HepG2 (cell line): Measurements from ENCODE around the gene ARMH1. TPM values are rescaled to one million over a fixed set of nuclear protein-coding genes. Genes with fewer than 3 reads are reported as not detected.

Source experiments
- IKZF1 ChIP-seq: fragments of 450-650 bp; IDR thresholded peaks from 2 replicates; pipeline ENCODE4 v1.7.1; 2016
- PCBP2 ChIP-seq: fragments of 200-400 bp; formaldehyde crosslinking; optimal IDR thresholded peaks from 2 replicates; pipeline ENCODE3; 2018; ENCODE audit warnings: low read length, low read depth; ENCODE audit not compliant: poor library complexity, severe bottlenecking
- SOX6 ChIP-seq, 2 experiments: fragments of 450-650 bp in 1 of 2; sonication (generic) in 1 of 2; formaldehyde crosslinking in 1 of 2; IDR thresholded peaks; 2 replicates each; pipeline versions ENCODE4 v1.4.0 to v1.6.1; 2017 to 2020; ENCODE audit warnings: antibody characterized with exemption in 1 of 2, mild to moderate bottlenecking in 1 of 2, missing genetic modification reagents in 1 of 2
- TAF15 ChIP-seq: fragments of 200-400 bp; formaldehyde crosslinking; IDR thresholded peaks from one replicate; pipeline ENCODE4 v1.6.1; 2018; ENCODE audit warnings: mild to moderate bottlenecking, low read depth, low read length; ENCODE audit not compliant: poor library complexity, severe bottlenecking
- TBX2 ChIP-seq: sonication (generic); formaldehyde crosslinking; IDR thresholded peaks from 2 replicates; pipeline ENCODE4 v1.5.0; 2020; ENCODE audit warnings: missing genetic modification reagents, mild to moderate bottlenecking, borderline replicate concordance
- ZC3H4 ChIP-seq: sonication (generic); formaldehyde crosslinking; IDR thresholded peaks from 2 replicates; pipeline ENCODE4 v1.4.0; 2020; ENCODE audit warnings: missing genetic modification reagents, borderline replicate concordance
- ZNF343 ChIP-seq: sonication (generic); formaldehyde crosslinking; IDR thresholded peaks from 2 replicates; pipeline ENCODE4 v1.4.0; 2020; ENCODE audit warnings: mild to moderate bottlenecking, missing genetic modification reagents
- ZNF589 ChIP-seq: sonication (generic); formaldehyde crosslinking; conservative IDR thresholded peaks from 2 replicates; pipeline ENCODE4 v1.8.0; 2022; ENCODE audit warnings: mild to moderate bottlenecking, moderate library complexity, missing genetic modification reagents
- ZNF878 ChIP-seq: sonication (generic); formaldehyde crosslinking; IDR thresholded peaks from 2 replicates; pipeline ENCODE4 v1.8.1; 2023; ENCODE audit warnings: mild to moderate bottlenecking, missing genetic modification reagents, moderate library complexity
- ZSCAN21 ChIP-seq: sonication (generic); formaldehyde crosslinking; IDR thresholded peaks from 2 replicates; pipeline ENCODE4 v1.8.0; 2022; ENCODE audit warnings: mild to moderate bottlenecking, missing genetic modification reagents, moderate library complexity, borderline replicate concordance
- ZZZ3 ChIP-seq: sonication (generic); formaldehyde crosslinking; IDR thresholded peaks from 2 replicates; pipeline ENCODE4 v1.4.0; 2020; ENCODE audit warnings: missing genetic modification reagents, mild to moderate bottlenecking, borderline replicate concordance
- polyA plus RNA-seq, 8 experiments: library from polyadenylated mRNA; depleted of rRNA in 3 of 8; stranded (reverse) in 7 of 8; unstranded in 1 of 8; fragments of >200 nt; fragmentation: Illumina TruSeq in 4 of 8; extraction: Trizol in 4 of 8; gene quantifications; 2 replicates each; pipeline versions ENCODE4 v1.2.1 to v1.2.3, GENCODE V29; 2011 to 2016; ENCODE audit warnings: low read depth in 4 of 8, missing spikeins in 1 of 8, mixed read lengths in 1 of 8; ENCODE audit not compliant: insufficient read depth in 1 of 8
- total RNA-seq, 5 experiments: library from RNA; depleted of rRNA; stranded (reverse); fragments of >200 nt; fragmentation: Illumina TruSeq; extraction: Trizol; gene quantifications; 2 replicates each; pipeline ENCODE4 v1.2.3, GENCODE V29; 2016; ENCODE audit warnings: low read depth in 1 of 5
- TF ChIP-seq, protein P1 (sequence below): IDR thresholded peaks from 2 replicates; pipeline ENCODE4 v1.6.1; 2016; ENCODE audit warnings: mild to moderate bottlenecking
- TF ChIP-seq, protein P2 (sequence below): sonication (generic); formaldehyde crosslinking; IDR thresholded peaks from 2 replicates; pipeline ENCODE4 v1.4.0; 2020; ENCODE audit warnings: mild to moderate bottlenecking, missing genetic modification reagents, borderline replicate concordance
- TF ChIP-seq, protein P3 (sequence below): sonication (generic); formaldehyde crosslinking; IDR thresholded peaks from 2 replicates; pipeline ENCODE4 v1.5.1; 2020; ENCODE audit warnings: mild to moderate bottlenecking, missing genetic modification reagents
- TF ChIP-seq, protein P4 (sequence below): sonication (generic); formaldehyde crosslinking; IDR thresholded peaks from 2 replicates; pipeline ENCODE4 v1.4.0; 2020; ENCODE audit warnings: missing genetic modification reagents

The ARMH1 gene
- total and polyA plus RNA-seq, 2 of the 13 experiments (the other 11 are each of a cell fraction or from before 2014, with no cell fraction given), result 0.69 TPM; not detected in 1

DNA sequence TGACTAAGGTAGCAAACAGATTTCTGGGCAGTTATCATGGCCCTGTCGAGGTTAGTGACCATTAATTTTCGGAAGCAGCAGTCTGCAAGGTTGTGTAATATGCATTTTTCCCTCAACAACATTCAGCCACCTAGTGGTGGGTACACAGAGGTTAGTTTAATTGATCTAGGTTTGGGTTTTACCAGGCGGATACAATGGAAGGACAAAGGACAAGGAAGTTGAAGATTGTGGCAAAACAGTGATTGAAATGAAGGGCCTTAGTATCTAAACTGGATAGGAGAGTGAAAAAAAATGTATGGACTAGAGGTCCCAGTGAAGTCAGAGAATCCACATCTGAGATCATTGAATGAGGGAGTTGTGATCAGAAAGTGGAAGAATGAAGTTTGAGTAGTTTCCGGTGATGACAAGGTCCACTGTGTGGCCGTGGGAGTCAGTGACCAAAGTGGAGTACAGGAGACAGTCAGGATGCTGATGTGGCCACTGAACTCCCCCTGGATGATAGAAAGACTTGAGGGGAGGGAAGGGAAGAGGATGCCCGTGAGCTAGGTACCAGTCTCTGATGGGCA is 2.8 kb downstream of the ARMH1 start (continued):
- TF ChIP-seq IKZF1 (no peak), ZNF878 (CRISPR knock-in tag) (no peak), ZZZ3 (CRISPR knock-in tag) (no peak), ZNF589 (CRISPR knock-in tag) (no peak), SOX6 (IDR thresholded peaks at IDR 0.05) (no peak), SOX6 (CRISPR knock-in tag; IDR thresholded peaks at IDR 0.05) (peak; percentile 48; the same call in 1 of the 2 replicates), TBX2 (no peak), ZSCAN21 (no peak), PCBP2 (no peak), ZC3H4 (CRISPR knock-in tag) (no peak), ZNF343 (no peak), TAF15 (no peak)
- TF ChIP-seq, protein P1, sequence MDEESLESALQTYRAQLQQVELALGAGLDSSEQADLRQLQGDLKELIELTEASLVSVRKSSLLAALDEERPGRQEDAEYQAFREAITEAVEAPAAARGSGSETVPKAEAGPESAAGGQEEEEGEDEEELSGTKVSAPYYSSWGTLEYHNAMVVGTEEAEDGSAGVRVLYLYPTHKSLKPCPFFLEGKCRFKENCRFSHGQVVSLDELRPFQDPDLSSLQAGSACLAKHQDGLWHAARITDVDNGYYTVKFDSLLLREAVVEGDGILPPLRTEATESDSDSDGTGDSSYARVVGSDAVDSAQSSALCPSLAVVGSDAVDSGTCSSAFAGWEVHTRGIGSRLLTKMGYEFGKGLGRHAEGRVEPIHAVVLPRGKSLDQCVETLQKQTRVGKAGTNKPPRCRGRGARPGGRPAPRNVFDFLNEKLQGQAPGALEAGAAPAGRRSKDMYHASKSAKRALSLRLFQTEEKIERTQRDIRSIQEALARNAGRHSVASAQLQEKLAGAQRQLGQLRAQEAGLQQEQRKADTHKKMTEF, result peak; percentile 58; the same call in 1 of the 2 replicates
- TF ChIP-seq, protein P2, sequence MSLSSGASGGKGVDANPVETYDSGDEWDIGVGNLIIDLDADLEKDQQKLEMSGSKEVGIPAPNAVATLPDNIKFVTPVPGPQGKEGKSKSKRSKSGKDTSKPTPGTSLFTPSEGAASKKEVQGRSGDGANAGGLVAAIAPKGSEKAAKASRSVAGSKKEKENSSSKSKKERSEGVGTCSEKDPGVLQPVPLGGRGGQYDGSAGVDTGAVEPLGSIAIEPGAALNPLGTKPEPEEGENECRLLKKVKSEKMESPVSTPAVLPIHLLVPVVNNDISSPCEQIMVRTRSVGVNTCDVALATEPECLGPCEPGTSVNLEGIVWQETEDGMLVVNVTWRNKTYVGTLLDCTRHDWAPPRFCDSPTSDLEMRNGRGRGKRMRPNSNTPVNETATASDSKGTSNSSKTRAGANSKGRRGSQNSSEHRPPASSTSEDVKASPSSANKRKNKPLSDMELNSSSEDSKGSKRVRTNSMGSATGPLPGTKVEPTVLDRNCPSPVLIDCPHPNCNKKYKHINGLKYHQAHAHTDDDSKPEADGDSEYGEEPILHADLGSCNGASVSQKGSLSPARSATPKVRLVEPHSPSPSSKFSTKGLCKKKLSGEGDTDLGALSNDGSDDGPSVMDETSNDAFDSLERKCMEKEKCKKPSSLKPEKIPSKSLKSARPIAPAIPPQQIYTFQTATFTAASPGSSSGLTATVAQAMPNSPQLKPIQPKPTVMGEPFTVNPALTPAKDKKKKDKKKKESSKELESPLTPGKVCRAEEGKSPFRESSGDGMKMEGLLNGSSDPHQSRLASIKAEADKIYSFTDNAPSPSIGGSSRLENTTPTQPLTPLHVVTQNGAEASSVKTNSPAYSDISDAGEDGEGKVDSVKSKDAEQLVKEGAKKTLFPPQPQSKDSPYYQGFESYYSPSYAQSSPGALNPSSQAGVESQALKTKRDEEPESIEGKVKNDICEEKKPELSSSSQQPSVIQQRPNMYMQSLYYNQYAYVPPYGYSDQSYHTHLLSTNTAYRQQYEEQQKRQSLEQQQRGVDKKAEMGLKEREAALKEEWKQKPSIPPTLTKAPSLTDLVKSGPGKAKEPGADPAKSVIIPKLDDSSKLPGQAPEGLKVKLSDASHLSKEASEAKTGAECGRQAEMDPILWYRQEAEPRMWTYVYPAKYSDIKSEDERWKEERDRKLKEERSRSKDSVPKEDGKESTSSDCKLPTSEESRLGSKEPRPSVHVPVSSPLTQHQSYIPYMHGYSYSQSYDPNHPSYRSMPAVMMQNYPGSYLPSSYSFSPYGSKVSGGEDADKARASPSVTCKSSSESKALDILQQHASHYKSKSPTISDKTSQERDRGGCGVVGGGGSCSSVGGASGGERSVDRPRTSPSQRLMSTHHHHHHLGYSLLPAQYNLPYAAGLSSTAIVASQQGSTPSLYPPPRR (CRISPR knock-in tag), result no peak
- TF ChIP-seq, protein P3, sequence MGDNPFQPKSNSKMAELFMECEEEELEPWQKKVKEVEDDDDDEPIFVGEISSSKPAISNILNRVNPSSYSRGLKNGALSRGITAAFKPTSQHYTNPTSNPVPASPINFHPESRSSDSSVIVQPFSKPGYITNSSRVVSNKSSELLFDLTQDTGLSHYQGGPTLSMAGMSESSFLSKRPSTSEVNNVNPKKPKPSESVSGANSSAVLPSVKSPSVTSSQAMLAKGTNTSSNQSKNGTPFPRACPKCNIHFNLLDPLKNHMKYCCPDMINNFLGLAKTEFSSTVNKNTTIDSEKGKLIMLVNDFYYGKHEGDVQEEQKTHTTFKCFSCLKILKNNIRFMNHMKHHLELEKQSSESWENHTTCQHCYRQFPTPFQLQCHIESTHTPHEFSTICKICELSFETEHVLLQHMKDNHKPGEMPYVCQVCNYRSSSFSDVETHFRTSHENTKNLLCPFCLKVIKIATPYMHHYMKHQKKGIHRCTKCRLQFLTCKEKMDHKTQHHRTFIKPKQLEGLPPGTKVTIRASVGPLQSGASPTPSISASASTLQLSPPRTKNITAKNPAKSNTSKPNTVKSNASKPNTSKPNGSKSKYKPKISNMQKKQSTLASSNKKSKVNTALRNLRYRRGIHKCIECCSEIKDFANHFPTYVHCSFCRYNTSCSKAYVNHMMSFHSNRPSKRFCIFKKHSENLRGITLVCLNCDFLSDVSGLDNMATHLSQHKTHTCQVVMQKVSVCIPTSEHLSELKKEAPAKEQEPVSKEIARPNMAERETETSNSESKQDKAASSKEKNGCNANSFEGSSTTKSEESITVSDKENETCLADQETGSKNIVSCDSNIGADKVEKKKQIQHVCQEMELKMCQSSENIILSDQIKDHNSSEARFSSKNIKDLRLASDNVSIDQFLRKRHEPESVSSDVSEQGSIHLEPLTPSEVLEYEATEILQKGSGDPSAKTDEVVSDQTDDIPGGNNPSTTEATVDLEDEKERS (CRISPR knock-in tag), result no peak
- TF ChIP-seq, protein P4, sequence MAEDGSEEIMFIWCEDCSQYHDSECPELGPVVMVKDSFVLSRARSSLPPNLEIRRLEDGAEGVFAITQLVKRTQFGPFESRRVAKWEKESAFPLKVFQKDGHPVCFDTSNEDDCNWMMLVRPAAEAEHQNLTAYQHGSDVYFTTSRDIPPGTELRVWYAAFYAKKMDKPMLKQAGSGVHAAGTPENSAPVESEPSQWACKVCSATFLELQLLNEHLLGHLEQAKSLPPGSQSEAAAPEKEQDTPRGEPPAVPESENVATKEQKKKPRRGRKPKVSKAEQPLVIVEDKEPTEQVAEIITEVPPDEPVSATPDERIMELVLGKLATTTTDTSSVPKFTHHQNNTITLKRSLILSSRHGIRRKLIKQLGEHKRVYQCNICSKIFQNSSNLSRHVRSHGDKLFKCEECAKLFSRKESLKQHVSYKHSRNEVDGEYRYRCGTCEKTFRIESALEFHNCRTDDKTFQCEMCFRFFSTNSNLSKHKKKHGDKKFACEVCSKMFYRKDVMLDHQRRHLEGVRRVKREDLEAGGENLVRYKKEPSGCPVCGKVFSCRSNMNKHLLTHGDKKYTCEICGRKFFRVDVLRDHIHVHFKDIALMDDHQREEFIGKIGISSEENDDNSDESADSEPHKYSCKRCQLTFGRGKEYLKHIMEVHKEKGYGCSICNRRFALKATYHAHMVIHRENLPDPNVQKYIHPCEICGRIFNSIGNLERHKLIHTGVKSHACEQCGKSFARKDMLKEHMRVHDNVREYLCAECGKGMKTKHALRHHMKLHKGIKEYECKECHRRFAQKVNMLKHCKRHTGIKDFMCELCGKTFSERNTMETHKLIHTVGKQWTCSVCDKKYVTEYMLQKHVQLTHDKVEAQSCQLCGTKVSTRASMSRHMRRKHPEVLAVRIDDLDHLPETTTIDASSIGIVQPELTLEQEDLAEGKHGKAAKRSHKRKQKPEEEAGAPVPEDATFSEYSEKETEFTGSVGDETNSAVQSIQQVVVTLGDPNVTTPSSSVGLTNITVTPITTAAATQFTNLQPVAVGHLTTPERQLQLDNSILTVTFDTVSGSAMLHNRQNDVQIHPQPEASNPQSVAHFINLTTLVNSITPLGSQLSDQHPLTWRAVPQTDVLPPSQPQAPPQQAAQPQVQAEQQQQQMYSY (CRISPR knock-in tag), result no peak
